ENCODE results near the gene NR1H3.
"Not testable (repeated sequence)": the region's sequence is repeated elsewhere in the genome, so short reads cannot be mapped to it uniquely, and the experiment has no call there.

The NR1H3 gene

DNA sequence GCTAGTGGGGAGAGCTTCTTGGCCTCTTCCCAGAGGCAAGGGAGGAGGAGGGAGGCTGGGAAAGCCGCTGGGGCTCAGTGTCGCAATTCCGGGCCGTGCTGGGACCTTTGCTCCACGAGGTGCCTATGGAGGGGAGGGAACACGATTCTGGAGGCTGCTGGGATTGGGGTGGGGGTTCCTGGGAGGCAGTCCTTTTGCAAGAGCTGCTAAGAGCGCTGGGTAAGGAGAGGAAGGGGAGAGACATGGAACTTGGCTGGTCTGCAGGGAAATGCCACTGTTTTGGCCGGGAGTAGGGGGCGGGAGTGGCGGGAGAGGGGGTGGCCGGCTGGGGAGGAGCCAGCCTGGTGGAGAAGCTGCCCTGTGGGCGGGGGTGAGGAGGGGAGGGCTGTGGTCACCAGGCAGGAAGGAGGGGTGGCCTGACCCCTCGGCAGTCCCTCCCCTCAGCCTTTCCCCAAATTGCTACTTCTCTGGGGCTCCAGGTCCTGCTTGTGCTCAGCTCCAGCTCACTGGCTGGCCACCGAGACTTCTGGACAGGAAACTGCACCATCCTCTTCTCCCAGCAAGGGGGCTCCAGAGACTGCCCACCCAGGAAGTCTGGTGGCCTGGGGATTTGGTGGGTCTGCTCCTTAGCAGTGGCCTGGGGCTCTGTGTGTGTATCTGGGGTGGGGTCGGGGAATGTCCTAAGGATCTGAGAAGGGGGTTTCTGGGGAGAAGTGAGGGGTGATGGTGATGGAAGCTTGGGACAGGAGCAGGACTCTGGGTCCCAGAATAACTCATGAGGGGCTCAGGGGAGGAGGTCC, at the start of gene NR1H3:
TSS of gene NR1H3 (plus strand) at position 480 of the 800 bp plus-strand sequence. CDS start 1,221 bp downstream, outside the sequence.
- DNase-seq = no peak

DNA sequence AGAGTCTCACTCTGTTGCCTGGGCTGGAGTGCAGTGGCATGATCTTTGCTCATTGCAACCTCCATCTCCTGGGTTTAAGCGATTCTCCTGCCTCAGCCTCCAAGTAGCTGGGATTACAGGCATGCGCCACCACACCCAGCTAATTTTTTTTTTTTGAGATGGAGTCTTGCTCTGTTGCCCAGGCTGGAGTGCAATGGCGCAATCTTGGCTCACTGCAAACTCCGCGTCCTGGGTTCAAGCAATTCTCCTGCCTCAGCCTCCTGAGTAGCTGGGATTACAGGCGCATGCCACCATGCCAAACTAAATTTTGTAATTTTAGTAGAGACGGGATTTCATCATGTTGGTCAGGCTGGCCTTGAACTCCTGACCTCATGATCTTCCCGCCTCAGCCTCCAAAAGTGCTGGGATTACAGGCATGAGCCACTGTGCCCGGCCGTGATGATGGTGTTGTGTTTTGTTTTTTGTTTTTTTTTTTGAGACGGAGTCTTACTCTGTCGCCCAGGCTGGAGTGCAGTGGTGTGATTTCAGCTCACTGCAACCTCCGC, 49.7 kb upstream of the NR1H3 start:
- DNase-seq = not testable (repeated sequence)

DNA sequence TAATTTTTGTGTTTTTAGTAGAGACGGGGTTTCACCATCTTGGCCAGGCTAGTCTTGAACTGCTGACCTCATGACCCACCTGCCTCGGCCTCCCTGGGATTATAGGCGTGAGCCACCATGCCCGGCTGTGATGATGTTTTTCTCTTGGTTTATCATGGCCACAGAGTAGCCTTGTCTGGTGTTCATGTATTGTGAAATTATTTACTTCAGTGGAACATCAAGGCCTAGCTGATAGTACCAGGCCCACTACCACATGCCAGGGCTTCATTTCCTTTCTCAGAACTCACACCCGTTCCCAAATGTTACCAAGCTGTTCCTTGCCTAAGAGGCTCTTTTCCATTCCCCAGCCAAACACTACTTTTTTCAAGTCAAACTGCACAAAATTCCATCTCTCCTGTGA, 49.2 kb upstream of the NR1H3 start:
- no peak for DNase-seq

DNA sequence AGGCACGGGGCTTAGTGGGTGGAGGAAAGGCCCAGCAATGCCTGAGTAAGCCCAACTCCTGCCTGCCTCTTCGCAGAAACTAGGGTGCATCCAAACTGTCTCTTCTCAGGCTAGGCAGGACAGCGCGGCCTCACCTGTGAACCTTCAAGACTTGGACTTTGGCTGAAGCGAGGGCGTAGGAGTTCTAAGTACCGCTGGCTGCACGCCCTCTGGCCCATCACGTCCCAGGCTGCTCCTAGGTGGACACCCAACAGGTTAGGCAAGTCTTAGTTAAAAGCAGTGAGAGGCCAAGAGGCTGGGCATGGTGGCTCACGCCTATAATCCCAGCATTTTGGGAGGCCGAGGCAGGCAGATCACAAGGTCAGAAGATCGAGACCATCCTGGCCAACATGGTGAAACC, 44.9 kb upstream of the NR1H3 start:
- no peak for DNase-seq

DNA sequence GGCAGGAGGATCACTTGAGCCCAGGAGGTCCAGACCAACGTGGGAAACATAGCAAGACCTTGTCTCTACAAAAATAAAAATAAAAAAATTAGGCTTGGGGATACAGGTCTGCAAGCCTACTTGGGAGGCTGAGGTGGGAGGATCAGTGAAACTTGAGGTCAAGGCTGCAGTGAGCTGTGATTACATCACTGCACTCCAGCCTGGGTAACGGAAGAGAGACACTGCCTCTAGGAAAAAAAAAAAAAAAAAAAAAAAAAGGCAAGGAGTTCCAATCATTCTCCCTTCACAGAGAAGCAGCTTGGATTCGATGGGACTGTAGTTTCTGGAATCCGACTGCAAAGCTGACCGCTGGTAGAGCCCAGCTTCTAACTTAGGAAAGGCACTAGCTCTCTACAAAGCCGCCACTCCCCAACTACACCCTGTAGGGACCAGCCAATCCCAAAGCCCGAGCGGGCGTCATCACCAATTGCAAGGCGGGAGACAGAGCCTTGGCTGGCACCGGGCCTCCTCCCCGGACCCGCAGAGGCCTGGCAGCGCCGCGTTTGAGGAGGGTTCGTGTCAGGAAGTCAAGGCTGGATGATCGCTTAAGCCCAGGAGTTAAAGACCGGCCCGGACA, 43.7 kb upstream of the NR1H3 start:
- peak; percentile 53 to 66 (median 64) for DNase-seq

DNA sequence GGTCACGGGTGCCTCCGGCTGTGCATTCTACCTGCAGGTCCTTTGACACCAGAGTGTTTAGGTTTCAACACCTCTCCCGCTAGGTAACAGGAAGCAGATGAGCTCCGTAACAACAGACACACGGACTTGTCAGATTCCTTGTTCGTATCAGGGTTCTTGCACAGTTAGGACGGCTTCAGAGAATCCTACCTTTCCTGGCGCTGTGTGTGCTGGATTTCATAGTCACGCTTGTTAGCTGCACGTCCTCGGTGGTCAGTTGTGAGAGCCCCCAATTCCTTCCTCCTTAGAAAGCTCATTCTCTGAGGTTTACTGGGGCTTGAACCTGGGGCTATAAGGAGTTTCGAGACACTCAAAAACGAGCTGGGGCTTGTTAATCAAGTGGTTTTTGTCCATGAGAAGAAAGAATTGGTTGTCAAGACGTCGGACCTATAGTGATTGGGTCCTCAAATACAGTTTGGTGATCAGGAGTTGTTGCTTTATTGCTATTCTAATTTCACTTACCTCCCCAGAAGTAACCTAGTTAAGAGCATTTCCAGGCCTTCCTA, 42.4 kb upstream of the NR1H3 start:
- DNase-seq = no peak

DNA sequence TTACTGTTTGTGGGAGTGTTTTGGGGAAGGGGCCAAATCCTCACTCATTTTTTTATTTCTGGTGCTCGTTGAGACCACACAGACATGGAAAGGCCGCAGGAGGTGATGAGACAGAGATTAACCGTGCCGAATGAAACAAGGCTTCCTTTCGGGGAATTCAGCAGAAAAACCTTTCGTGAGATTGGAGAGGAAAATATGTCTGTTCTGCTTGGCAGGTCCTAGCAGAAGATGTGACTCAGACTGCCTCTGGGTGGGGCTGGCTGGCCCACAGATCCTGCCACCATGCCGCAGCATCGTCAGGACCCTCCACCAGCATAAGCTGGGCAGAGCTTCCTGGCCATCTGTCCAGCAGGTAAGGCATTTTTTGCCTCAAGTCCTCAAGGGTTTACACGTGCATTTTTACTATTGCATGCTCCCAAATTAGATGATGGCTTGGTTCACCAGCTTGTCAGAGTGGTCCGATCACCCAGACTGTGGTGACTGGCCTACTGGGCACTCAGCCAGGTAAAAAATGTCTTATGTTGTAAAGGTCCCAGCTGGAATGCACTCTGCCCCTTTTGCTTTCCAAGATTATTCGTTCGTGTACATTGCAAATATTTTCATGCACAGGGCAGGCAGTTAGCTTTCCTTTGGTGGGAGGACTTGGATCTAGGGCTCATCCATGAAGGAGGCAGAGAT, 41.5 kb upstream of the NR1H3 start:
- DNase-seq = peak; percentile 10 to 31 (median 17)

DNA sequence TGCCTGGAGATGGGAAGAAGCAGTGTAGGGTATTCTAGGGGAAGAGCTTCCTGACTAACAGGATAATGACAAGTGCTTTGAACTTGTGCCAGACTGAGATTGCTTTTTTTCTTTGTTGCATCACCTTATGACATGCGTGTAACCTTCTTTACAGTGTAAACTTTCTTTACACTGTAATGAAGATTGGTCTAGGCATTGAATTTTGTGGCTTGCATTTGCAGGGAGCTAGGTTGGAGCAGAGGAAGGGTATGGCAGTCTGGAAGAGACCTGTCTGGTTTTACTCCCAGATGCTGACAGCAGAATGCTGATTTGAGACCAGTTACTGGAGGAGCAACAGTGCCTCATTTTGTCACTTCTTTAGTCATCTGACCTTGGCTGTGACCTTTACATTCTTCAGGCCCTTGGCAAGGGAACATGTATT, 37.4 kb upstream of the NR1H3 start:
- no peak for DNase-seq

DNA sequence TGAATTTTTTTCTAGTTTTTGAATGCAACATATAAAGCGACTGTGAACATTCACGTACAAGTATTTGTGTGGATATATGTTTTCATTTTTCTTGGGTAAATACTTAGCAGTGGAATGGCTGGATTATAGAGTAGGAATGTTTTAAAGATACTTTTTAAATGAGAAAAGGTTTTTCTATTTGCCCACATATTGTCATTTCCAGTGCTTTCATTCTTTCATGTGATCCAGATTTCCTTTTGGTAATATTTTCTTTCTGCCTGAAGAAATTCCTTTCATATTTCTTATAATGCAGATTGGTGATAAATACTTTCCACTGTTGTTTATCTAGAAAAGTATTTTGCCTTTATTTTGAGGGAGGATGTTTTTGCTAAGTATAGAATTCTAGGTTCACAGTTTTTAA, 35.1 kb upstream of the NR1H3 start:
- no peak for DNase-seq

DNA sequence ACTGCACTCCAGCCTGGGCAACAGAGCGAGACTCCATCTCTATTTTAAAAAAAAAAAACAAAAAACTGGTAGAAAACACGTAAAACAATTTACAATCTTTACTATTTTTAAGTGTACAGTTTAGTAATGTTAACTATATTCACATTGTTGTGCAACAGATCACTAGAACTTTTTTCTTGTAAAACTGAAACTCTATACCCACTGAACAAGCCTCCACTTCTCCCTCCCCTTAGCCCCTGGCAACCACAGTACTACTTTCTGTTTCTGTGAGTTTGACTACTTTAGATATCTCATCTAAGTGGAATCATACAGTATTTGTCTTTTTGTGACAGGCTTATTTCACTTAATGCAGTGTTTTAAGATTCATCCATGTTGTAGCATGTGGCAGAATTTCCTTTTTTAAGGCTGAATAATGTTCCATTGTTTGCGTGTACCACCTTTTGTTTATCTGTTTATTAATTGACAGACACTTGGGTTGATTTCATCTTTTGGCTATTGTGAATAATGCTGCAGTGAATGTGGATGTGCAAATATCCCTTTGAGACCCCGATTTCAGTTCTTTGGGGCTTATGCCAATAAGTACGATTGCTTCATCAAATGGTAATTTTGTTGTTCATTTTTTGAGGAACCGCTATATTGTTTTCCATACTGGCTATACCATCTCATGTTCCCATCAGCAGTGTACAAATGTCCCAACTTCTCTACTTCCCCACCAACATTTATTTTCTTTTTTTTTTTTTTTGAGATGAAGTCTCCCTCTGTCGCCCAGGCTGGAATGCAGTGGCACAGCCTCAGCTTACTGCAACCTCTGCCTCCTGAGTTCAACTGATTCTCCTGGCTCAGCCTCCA, 32.0 kb upstream of the NR1H3 start:
- DNase-seq = no peak

DNA sequence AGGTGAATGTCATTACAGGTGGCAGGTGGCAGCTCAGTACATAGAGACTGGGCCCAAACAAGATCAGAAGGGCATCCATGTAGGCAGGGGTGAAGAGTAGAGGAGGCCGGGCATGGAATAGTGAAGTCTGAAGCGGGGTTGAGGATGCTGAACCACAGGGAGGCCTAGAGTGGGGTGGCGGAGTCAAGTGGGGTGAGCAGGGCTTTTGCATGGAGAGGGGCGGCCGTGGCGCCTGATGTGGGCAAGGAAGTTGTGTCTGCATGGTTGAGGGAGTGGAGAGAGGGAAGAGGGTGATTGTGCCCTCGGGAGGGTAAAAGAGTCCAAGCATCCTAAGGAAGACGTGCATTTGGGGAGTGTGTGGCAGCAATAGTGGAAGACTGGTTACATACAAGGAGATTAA, 28.6 kb upstream of the NR1H3 start:
- no peak for DNase-seq

DNA sequence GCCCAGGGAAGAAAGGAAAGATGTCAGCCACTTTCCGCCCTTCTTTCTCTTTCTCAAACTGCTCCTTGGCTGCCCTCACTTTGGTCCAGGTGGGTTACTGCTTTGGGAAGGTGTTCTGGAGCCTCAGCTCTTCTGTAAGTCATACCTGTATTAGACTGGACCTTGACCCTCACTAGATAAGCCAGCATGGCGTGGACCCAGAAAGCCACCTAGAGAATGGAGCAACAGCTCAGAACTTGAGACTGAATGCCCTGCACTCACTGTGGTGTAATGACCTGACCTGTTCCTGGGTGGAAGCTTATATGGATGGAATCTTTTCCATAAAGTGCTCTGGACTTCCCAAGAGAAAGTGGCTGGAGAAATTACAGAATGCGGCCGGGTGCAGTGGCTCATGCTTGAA, 24.7 kb upstream of the NR1H3 start:
- DNase-seq = no peak

DNA sequence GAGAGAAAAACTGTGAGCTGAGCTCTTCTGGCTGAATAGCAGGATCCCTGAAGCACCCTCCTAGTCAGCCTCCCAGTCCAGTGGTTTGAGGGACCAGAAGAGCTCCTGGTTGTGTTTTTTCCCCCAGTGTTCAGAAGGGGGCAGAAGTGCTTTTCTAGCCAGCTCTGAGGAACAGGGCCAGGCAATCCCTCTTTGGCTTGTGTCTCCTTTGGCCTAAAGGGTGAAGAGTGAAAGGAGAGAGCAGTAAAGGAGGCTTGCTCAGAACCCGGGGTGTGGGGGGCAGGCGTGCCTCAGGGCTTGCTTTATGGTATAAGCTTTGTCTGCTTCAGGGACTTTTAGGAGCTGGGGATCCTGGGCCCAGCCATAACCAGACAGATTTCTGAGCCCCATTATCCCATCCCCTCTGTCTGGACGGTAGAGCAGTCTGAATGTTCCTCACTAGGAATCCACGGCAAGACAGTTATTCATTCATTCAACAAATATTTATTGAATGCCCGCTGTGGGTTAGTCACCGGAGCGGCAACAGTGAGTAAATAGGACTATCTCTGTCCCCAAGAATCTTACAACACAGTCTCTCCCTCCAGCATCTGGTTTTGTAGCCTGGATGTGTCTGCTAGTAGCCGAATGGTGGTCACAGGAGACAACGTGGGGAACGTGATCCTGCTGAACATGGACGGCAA, 23.7 kb upstream of the NR1H3 start:
- DNase-seq = no peak

DNA sequence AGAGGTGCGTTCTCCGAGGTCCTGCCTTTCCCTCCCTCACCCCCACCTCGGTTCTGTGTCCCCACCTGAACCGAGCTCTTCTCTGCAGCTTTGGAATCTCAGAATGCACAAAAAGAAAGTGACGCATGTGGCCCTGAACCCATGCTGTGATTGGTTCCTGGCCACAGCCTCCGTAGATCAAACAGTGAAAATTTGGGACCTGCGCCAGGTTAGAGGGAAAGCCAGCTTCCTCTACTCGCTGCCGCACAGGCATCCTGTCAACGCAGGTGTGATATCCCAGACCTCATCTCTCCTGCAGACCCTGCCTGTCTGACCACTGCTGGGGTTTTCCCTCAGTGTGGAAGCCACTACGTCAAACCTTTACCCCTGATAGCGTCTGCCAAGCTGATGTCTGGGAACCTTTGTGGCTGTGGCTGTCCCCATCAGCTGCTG, 23.1 kb upstream of the NR1H3 start:
- no peak for DNase-seq

DNA sequence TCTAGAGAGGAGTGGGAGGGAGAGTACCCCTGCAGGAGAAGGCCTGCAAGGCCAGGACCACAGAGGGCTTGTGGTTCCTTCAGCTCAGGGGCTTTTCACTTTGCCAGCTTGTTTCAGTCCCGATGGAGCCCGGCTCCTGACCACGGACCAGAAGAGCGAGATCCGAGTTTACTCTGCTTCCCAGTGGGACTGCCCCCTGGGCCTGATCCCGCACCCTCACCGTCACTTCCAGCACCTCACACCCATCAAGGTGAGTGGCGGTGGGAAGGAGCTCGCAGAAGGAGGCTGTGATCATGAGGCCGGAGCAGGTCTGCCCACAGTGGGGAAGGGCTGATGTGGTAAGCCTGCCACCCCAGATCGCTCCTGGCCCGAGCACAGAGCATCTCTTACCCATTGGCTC, 22.6 kb upstream of the NR1H3 start:
- DNase-seq = no peak

DNA sequence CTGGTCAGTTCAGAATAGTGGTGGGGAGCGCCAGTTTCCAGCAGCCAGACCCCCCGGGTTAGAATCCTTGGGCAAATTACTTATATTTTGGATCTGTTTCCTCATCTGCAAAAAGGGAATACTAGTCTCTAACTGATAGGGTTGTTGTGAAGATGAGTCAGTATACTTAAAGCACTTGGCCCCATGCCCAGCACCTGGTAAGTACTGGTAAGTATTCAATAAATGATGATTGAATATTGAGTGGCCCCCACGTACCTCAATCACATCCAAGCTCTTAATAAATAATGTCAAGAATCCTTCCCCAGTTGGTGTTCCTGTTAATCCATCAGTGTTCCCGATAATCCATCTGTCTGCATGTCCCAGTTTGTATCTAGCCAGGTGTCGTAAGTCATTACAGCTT, 21.3 kb upstream of the NR1H3 start:
- no peak for DNase-seq

DNA sequence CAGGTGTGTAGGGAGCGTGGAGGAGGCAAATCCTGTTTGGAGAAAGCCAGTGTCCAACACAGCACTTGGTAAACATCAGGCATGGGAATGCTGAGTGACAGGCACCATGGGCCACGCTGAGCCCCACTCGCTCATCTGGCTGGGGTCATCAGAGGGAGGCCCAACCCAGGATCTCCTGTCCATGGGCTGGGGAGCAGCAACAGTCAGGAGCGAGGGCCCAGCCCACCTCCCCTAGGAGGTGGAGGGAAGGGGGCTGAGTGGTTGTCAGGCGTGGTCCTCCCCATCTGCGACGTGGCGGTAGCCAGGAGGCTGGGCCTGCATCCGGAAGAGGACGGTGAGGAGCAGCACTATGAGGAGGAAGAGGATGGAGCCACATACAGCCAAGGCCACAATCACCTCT, 17.9 kb upstream of the NR1H3 start:
- no peak for DNase-seq

DNA sequence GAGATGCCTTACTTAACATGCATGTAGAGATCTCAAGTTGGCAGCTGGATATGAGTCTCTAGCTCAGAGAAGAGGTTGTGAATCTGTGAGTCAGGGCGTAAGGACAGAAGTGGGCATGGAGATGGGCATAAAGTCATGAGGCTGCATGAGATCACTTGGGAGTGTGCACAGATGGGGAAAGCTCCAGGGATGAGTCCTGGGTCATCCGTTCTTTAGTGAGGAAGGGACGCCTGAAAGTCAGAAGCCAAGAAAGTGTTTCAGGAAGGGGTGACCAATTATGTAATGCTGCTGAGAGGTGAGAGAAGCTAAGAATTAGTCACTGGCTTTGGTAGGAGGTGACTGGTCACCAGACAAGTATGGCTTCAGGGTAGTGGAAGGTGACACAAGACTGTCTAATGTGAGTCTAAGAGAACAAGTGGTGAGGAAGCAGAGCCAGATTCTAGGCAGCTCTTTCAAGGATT, 15.9 kb upstream of the NR1H3 start:
- no peak for DNase-seq

DNA sequence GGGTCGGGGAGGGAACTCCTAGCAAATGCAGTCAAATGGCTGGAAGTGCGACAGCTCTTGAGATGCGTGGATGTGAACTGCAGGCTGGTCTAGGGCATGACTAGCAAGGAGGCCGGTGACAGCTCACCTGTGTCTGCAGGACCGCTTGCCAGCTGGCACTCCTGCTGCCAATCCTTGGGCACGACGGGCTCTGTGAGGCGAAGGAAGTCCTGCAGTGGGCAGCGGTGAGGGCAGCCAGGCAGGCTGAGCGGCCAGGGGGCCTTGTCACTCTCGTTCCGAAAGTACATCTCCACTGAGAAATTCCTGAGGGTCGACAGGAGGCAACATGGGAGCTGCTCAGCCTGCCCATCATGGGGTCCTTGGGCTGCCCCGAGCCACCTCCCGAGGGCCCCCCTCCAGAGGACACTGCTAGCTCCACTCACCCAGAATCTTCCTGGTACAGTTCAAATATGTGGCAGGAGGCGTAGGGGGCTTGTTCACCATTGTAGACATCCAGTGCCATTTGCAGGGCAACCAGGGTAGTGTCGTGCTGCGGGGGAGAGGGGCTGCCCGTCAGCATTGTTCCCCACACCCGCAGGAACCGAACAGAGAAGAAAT, 15.1 kb upstream of the NR1H3 start:
- DNase-seq = no peak

DNA sequence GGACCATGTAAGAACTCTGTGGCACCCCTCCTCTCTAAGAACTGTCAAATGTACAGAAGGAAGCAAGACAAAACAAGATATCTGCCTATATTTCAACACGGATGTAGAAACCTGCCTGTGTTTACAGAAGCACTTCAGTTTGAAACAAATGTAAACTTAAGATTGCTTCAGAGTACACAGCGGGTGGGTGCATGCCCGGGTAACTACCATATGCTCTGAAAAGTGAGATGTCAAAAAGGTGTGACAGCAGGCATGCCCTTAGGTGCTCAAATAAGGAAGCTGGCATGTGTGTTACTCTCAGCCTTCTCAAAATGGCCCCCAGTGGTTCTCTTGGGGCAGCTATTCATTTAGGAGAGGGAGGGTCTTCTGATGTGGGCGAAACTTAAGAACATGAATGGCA, 14.3 kb upstream of the NR1H3 start:
- no peak for DNase-seq
